Endothelial cell of umbilical vein (primary cell): Measurements from ENCODE around the gene C19orf73. TPM values are rescaled to one million over a fixed set of nuclear protein-coding genes. Genes with fewer than 3 reads are reported as not detected.

Experiments used
- BruUV-seq: library from RNA; stranded (reverse); fragments of 400-500 nt; replicated peaks from 2 replicates; lab custom pipeline; 2021; lab: Mats Ljungman, UMichigan
- CTCF ChIA-PET: fragments of 300-600, 350-600 bp; sonication (Branson Sonifier 250); formaldehyde crosslinking; loops from one replicate; lab custom pipeline; 2021; ENCODE audit warnings: antibody characterized with exemption, inconsistent platforms; lab: Charles Lee
- POLR2A ChIA-PET: fragments of 300-600, 350-600 bp; sonication (Branson Sonifier 250); formaldehyde crosslinking; loops from one replicate; lab custom pipeline; 2021; ENCODE audit warnings: antibody characterized with exemption, inconsistent platforms; lab: Charles Lee
- DNase-seq: peaks from one replicate; pipeline ENCODE4 v3.0.0-alpha.2; 2011; ENCODE audit warnings: low read depth, low spot score
- FAIRE-seq: peaks from 2 replicates; lab custom pipeline; 2011; peaks lifted over from hg19 to GRCh38; lab: Jason Lieb, UNC
- H2AFZ ChIP-seq: 2 replicates; pipeline ENCODE4 v1.6.0; 2012; ENCODE audit warnings: low read depth, low read length, control low read depth, inconsistent platforms
- H3K27ac ChIP-seq: 2 replicates; pipeline ENCODE4 v1.5.1; 2011; ENCODE audit warnings: low read depth, mild to moderate bottlenecking, control low read depth, low read length, moderate library complexity; ENCODE audit not compliant: insufficient read depth
- H3K27me3 ChIP-seq, 2 experiments: 2 replicates each; pipeline versions ENCODE4 v1.6.0 to v1.6.1; 2011; ENCODE audit warnings: low read length in 2 of 2, mixed read lengths in 1 of 2; ENCODE audit not compliant: control insufficient read depth in 2 of 2, insufficient read depth in 2 of 2
- H3K36me3 ChIP-seq, 2 experiments: 2 replicates in 1 of 2; 3 replicates in 1 of 2; pipeline ENCODE4 v1.5.1; 2011; ENCODE audit warnings: low read length in 2 of 2, mild to moderate bottlenecking in 1 of 2, moderate library complexity in 1 of 2; ENCODE audit not compliant: control insufficient read depth in 2 of 2, insufficient read depth in 2 of 2; ENCODE audit errors: extremely low read depth in 1 of 2
- H3K4me1 ChIP-seq: 3 replicates; pipeline ENCODE4 v1.5.1; 2011; ENCODE audit warnings: mild to moderate bottlenecking, low read length; ENCODE audit not compliant: control insufficient read depth, insufficient read depth; ENCODE audit errors: extremely low read depth
- H3K4me2 ChIP-seq: 2 replicates; pipeline ENCODE4 v1.6.1; 2011; ENCODE audit warnings: low read length, control low read depth, mixed read lengths; ENCODE audit not compliant: insufficient read depth
- H3K4me3 ChIP-seq, 3 experiments: fragments of 200-600 bp in 1 of 3; sonication (generic), shearing (Covaris generic) in 1 of 3; replicated peaks in 1 of 3; 2 replicates each; pipeline ENCODE4 v1.5.1; 2011 to 2016; ENCODE audit warnings: control low read depth in 3 of 3, low read length in 3 of 3, mild to moderate bottlenecking in 2 of 3, inconsistent platforms in 1 of 3, low read depth in 1 of 3, moderate library complexity in 1 of 3; ENCODE audit not compliant: insufficient read depth in 1 of 3
- H3K79me2 ChIP-seq: 2 replicates; pipeline ENCODE4 v1.6.0; 2012; ENCODE audit warnings: low read length, inconsistent platforms; ENCODE audit not compliant: control insufficient read depth, insufficient read depth
- H3K9ac ChIP-seq: replicated peaks from 2 replicates; pipeline ENCODE3; 2011; ENCODE audit warnings: low read length, control low read depth; ENCODE audit not compliant: insufficient read depth; ENCODE audit errors: extremely low read depth
- H3K9me1 ChIP-seq: replicated peaks from 3 replicates; pipeline ENCODE4 v1.6.0; 2011; ENCODE audit warnings: mild to moderate bottlenecking, low read length; ENCODE audit not compliant: control insufficient read depth, insufficient read depth; ENCODE audit errors: extremely low read depth
- H3K9me3 ChIP-seq: replicated peaks from 2 replicates; pipeline ENCODE4 v1.5.1; 2012; ENCODE audit warnings: low read length, inconsistent platforms; ENCODE audit not compliant: control insufficient read depth, insufficient read depth
- H4K20me1 ChIP-seq: replicated peaks from 2 replicates; pipeline ENCODE3; 2011; ENCODE audit warnings: mild to moderate bottlenecking, low read length; ENCODE audit not compliant: control insufficient read depth, insufficient read depth; ENCODE audit errors: extremely low read depth
- CTCF ChIP-seq, 2 donors: IDR thresholded peaks; 1 replicate in 1 of 2; 2 replicates in 1 of 2; pipeline ENCODE4 v1.5.1; 2011; ENCODE audit warnings: low read length in 2 of 2, mild to moderate bottlenecking in 2 of 2, moderate library complexity in 2 of 2, control low read depth in 1 of 2, inconsistent platforms in 1 of 2, low read depth in 1 of 2; ENCODE audit not compliant: insufficient read depth in 1 of 2; ENCODE audit errors: extremely low read depth in 1 of 2
- EZH2 ChIP-seq: IDR thresholded peaks from 2 replicates; pipeline ENCODE4 v1.6.1; 2012; ENCODE audit warnings: borderline replicate concordance, low read depth, mild to moderate bottlenecking, moderate library complexity, low read length, inconsistent platforms; ENCODE audit not compliant: severe bottlenecking
- FOS ChIP-seq: IDR thresholded peaks from 2 replicates; pipeline ENCODE4 v1.6.1; 2011; ENCODE audit warnings: mild to moderate bottlenecking, low read length, moderate library complexity, borderline replicate concordance; ENCODE audit not compliant: insufficient read depth
- GATA2 ChIP-seq: IDR thresholded peaks from 2 replicates; pipeline ENCODE4 v1.7.0; 2011; ENCODE audit warnings: low read depth, mild to moderate bottlenecking, moderate library complexity, mixed read lengths, low read length; ENCODE audit not compliant: insufficient read length, insufficient read depth
- JUN ChIP-seq: IDR thresholded peaks from 2 replicates; pipeline ENCODE4 v1.6.1; 2011; ENCODE audit warnings: borderline replicate concordance, low read depth; ENCODE audit not compliant: insufficient read length, insufficient read depth
- MYC ChIP-seq: IDR thresholded peaks from one replicate; pipeline ENCODE4 v1.6.1; 2011; ENCODE audit warnings: mild to moderate bottlenecking, low read depth, low read length
- POLR2A ChIP-seq: IDR thresholded peaks from 2 replicates; pipeline ENCODE4 v1.6.1; 2012; ENCODE audit warnings: low read depth, mild to moderate bottlenecking, control low read depth, low read length
- POLR2AphosphoS5 ChIP-seq: IDR thresholded peaks from 2 replicates; pipeline ENCODE4 v1.6.1; 2012; ENCODE audit warnings: low read depth, mild to moderate bottlenecking, control low read depth, low read length, moderate library complexity; ENCODE audit not compliant: insufficient read depth
- dilution Hi-C: fragments of 300-500 bp; cut with MboI; formaldehyde crosslinking; loops from one replicate; pipeline ENCODE4 v1.15.0; 2019; ENCODE audit warnings: low sequenced_read_pairs; ENCODE audit not compliant: extremely low pct_ligation_motif_present
- intact Hi-C: fragments of 100-400 bp; cut with micrococcal nuclease; formaldehyde crosslinking; loops from one replicate; pipeline ENCODE4 v1.10.0; 2022
- polyA plus RNA-seq, 4 experiments: library from polyadenylated mRNA; depleted of rRNA in 3 of 4; stranded (reverse) in 3 of 4; unstranded in 1 of 4; fragments of >200 nt; gene quantifications; 2 replicates each; pipeline versions ENCODE4 v1.2.1 to v1.2.3, GENCODE V29; 2011 to 2012; ENCODE audit warnings: missing spikeins in 1 of 4
- total RNA-seq: library from RNA; stranded (reverse); gene quantifications from 2 replicates; pipeline ENCODE4 v1.2.3, GENCODE V29; 2021
- TF ChIP-seq, protein P1 (sequence below): IDR thresholded peaks from 2 replicates; pipeline ENCODE4 v1.6.1; 2011; ENCODE audit not compliant: insufficient read depth, insufficient read length

C19orf73 gene
- total and polyA plus RNA-seq, 2 donors (not counting 3 experiments of a cell fraction or from before 2014, with no cell fraction given) = 1.8 TPM; not detected in 1

- BruUV-seq = no TSS peak
- peak; percentile 77 for DNase-seq
- POLR2A ChIA-PET = no interaction called here
- intact Hi-C loops = no loop called here
- dilution Hi-C loops = no loop called here
- Histone ChIP-seq H3K36me3 (no peaks in the 10 kb centered on the region), H2AFZ (no peak overlapping the region), H3K27ac (no peak overlapping the region), H3K79me2 (no peaks in the 10 kb centered on the region), H3K9me3 (no peaks in the 10 kb centered on the region), H3K4me3 (no peak overlapping the region), H4K20me1 (no peaks in the 10 kb centered on the region), H3K27me3 (no peaks in the 10 kb centered on the region), H3K4me2 (no peak overlapping the region), H3K9me1 (no peaks in the 10 kb centered on the region), H3K4me1 (peaks cover 20% of the 10 kb centered on the region), H3K9ac (no peak overlapping the region)
- peak; percentile 19 for TF ChIP-seq POLR2AphosphoS5
- peak; percentile 58 for TF ChIP-seq GATA2
- no peak for TF ChIP-seq EZH2
- TF ChIP-seq MYC = no peak
- TF ChIP-seq POLR2A = no peak
- TF ChIP-seq JUN = no peak
- TF ChIP-seq CTCF (IDR thresholded peaks at IDR 0.05; ENCODE audit: extremely low read depth in 1 of 2, insufficient read depth in 1 of 2, low read depth in 1 of 2, low read length in 2 of 2) = no peak
- peak; percentile 41 for TF ChIP-seq FOS
- TF ChIP-seq, protein P1, sequence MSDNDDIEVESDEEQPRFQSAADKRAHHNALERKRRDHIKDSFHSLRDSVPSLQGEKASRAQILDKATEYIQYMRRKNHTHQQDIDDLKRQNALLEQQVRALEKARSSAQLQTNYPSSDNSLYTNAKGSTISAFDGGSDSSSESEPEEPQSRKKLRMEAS = no peak
- FAIRE-seq = peak; percentile 83
- CTCF ChIA-PET = interaction anchor here (0.9 to 4.9 kb wide), 5 partner anchors 15 to 64 kb away, joined by 3 to 33 read pairs (median 6); partner anchors contain the start of gene LIN7B
Measured at GRCh38 chr19:49161987-49162386, 43.0 kb upstream of the C19orf73 start.
